ENCODE measurements around the gene CHGA.

GRCh38 chr14:92970271-92970670, 47.3 kb downstream of the CHGA start:
- TF ChIP-seq CTCF (IDR thresholded peaks at IDR 0.05), result no peak
- no peak for TF ChIP-seq POLR2A (IDR thresholded peaks at IDR 0.05)

Data from Peyer's patch (tissue), 4 donors.